Natural killer cell (primary cell): Measurements from ENCODE around the gene ATL1. TPM values are rescaled to one million over a fixed set of nuclear protein-coding genes. Genes with fewer than 3 reads are reported as not detected.

Experiments
- ATAC-seq, 3 donors: fragments of 150-1000 bp in 2 of 3; fragments of 200-7000 bp in 1 of 3; cut with Tn5 transposase; 1 replicate in 1 of 3; 2 replicates in 2 of 3; pipeline ENCODE4 v1.10.0; 2021; ENCODE audit warnings: mild to moderate bottlenecking in 2 of 3, moderate library complexity in 2 of 3
- DNase-seq, 2 donors: peaks; one replicate each; pipeline versions ENCODE4 v3.0.0 to v3.0.0-alpha.2; 2013 to 2021; ENCODE audit warnings: mixed read lengths in 1 of 2
- H3K27ac ChIP-seq: one replicate; pipeline ENCODE4 v1.5.1; 2013; ENCODE audit warnings: mild to moderate bottlenecking, low read length
- H3K27me3 ChIP-seq: one replicate; pipeline ENCODE4 v1.6.1; 2013; ENCODE audit warnings: low read length; ENCODE audit not compliant: control insufficient read depth, insufficient read depth
- H3K36me3 ChIP-seq: one replicate; pipeline ENCODE4 v1.6.1; 2013; ENCODE audit warnings: low read length; ENCODE audit not compliant: control insufficient read depth, insufficient read depth
- H3K4me1 ChIP-seq: one replicate; pipeline ENCODE4 v1.6.1; 2013; ENCODE audit warnings: low read length; ENCODE audit not compliant: control insufficient read depth, insufficient read depth
- H3K4me3 ChIP-seq: one replicate; pipeline ENCODE4 v1.5.1; 2013; ENCODE audit warnings: low read length
- H3K9me3 ChIP-seq: one replicate; pipeline ENCODE4 v1.6.1; 2013; ENCODE audit warnings: low read length; ENCODE audit not compliant: control insufficient read depth, insufficient read depth
- H3K27ac Mint-ChIP-seq, 2 donors: one replicate each; pipeline ENCODE4 v1.8.0; 2022; ENCODE audit warnings: mild to moderate bottlenecking in 2 of 2, mixed read lengths in 2 of 2, moderate library complexity in 1 of 2
- H3K27me3 Mint-ChIP-seq, 2 donors: one replicate each; pipeline ENCODE4 v1.8.0; 2022; ENCODE audit warnings: low read depth in 2 of 2, mixed read lengths in 2 of 2
- H3K36me3 Mint-ChIP-seq: one replicate; pipeline ENCODE4 v1.8.0; 2022; ENCODE audit warnings: mixed read lengths
- H3K4me1 Mint-ChIP-seq, 2 donors: one replicate each; pipeline ENCODE4 v1.8.0; 2022; ENCODE audit warnings: mixed read lengths in 2 of 2
- H3K4me3 Mint-ChIP-seq: one replicate; pipeline ENCODE4 v1.8.0; 2022; ENCODE audit warnings: mild to moderate bottlenecking, moderate library complexity, mixed read lengths
- H3K9me3 Mint-ChIP-seq, 2 donors: one replicate each; pipeline ENCODE4 v1.8.0; 2022; ENCODE audit warnings: mixed read lengths in 2 of 2
- CTCF ChIP-seq: fragments of 200-600 bp; IDR thresholded peaks from one replicate; pipeline ENCODE4 v1.8.0; 2022; ENCODE audit warnings: antibody characterized with exemption
- WGBS: methylation state at CpG from one replicate; pipeline ENCODE4 v1.1.7; 2013; ENCODE audit warnings: missing lambda C conversion rate; ENCODE audit not compliant: insufficient coverage; 5-methylcytosine and 5-hydroxymethylcytosine counted together
- intact Hi-C: fragments of 100-400 bp; cut with micrococcal nuclease; formaldehyde crosslinking; loops from one replicate; pipeline ENCODE4 v1.14.2; 2022
- total RNA-seq, 4 donors: library from RNA; stranded (reverse); fragments of 120-200 nt in 1 of 4; gene quantifications; one replicate each; pipeline versions ENCODE4 v1.2.3 to v1.2.4, GENCODE V29; 2013 to 2022

Gene ATL1
- total RNA-seq, 3 donors from 2014 or later (not counting 1 experiment from before 2014, with no cell fraction given): 1.6 to 3.8 (median 2.4) TPM

- Mint-ChIP-seq H3K4me3 (no peak overlapping the region), H3K4me1 (no peaks in the 10 kb centered on the region), H3K36me3 (no peaks in the 10 kb centered on the region), H3K27ac (no peak overlapping the region), H3K27me3 (no peaks in the 10 kb centered on the region), H3K9me3 (no peaks in the 10 kb centered on the region)
- Histone ChIP-seq H3K4me3 (no peak overlapping the region), H3K4me1 (no peaks in the 10 kb centered on the region), H3K9me3 (no peaks in the 10 kb centered on the region), H3K27ac (no peak overlapping the region), H3K27me3 (no peaks in the 10 kb centered on the region), H3K36me3 (no peaks in the 10 kb centered on the region)
- no peak for ATAC-seq
- DNase-seq: no peak
- no peak for TF ChIP-seq CTCF
- intact Hi-C loops: no loop called here
These were observed 87.8 kb downstream of the ATL1 start for GRCh38 chr14:50647753-50648152.

- no peaks in the 10 kb centered on the region for H3K36me3 ChIP-seq
- Mint-ChIP-seq H3K4me3 (no peak overlapping the region), H3K27ac (no peak overlapping the region), H3K36me3 (no peaks in the 10 kb centered on the region), H3K27me3 (no peaks in the 10 kb centered on the region), H3K9me3 (no peaks in the 10 kb centered on the region), H3K4me1 (no peaks in the 10 kb centered on the region)
- no peaks in the 10 kb centered on the region for H3K27me3 ChIP-seq
- H3K9me3 ChIP-seq: no peaks in the 10 kb centered on the region
- no peak overlapping the region for H3K27ac ChIP-seq
- no peaks in the 10 kb centered on the region for H3K4me1 ChIP-seq
- ATAC-seq: no peak
- intact Hi-C loops: no loop called here
- no peak for DNase-seq
- no peak overlapping the region for H3K4me3 ChIP-seq
- no peak for TF ChIP-seq CTCF
These were observed 89.7 kb downstream of the ATL1 start for GRCh38 chr14:50649691-50650090.

GRCh38 chr14:50656776-50657175 is 96.8 kb downstream of the ATL1 start:
- no peaks in the 10 kb centered on the region for H3K9me3 Mint-ChIP-seq
- Histone ChIP-seq H3K27ac (no peak overlapping the region), H3K27me3 (no peaks in the 10 kb centered on the region), H3K36me3 (no peaks in the 10 kb centered on the region), H3K4me1 (no peaks in the 10 kb centered on the region), H3K9me3 (no peaks in the 10 kb centered on the region), H3K4me3 (no peak overlapping the region)
- intact Hi-C loops: no loop called here
- ATAC-seq (no peak), DNase-seq (no peak)
- no peaks in the 10 kb centered on the region for H3K36me3 Mint-ChIP-seq
- H3K4me3 Mint-ChIP-seq: no peak overlapping the region
- H3K27me3 Mint-ChIP-seq: no peaks in the 10 kb centered on the region
- TF ChIP-seq CTCF: no peak
- WGBS: 97% methylated on average over 5 of the region's 6 CpGs
- H3K4me1 Mint-ChIP-seq: peaks cover 9 to 10% of the 10 kb centered on the region in 2 donors
- no peak overlapping the region for H3K27ac Mint-ChIP-seq

GRCh38 chr14:50657753-50658152 is 97.8 kb downstream of the ATL1 start:
- Mint-ChIP-seq H3K27me3 (peaks cover 0 to 2% of the 10 kb centered on the region in 2 donors), H3K4me1 (peaks cover 9 to 10% of the 10 kb centered on the region in 2 donors), H3K27ac (no peak overlapping the region), H3K36me3 (no peaks in the 10 kb centered on the region), H3K4me3 (no peak overlapping the region), H3K9me3 (no peaks in the 10 kb centered on the region)
- intact Hi-C loops: no loop called here
- WGBS: 100% methylated on average over 2 of the region's 2 CpGs
- Histone ChIP-seq H3K36me3 (no peaks in the 10 kb centered on the region), H3K4me3 (no peak overlapping the region), H3K4me1 (no peaks in the 10 kb centered on the region), H3K9me3 (no peaks in the 10 kb centered on the region), H3K27me3 (no peaks in the 10 kb centered on the region), H3K27ac (no peak overlapping the region)
- ATAC-seq (no peak), DNase-seq (no peak)
- no peak for TF ChIP-seq CTCF
